HEK293 (cell line): ENCODE data around the gene GREM2.

Source experiments
- KLF16 ChIP-seq: fragments of 450-650 bp; formaldehyde crosslinking; IDR thresholded peaks from 2 replicates; pipeline ENCODE4 v1.5.1; 2017; ENCODE audit warnings: missing biosample characterization, missing genetic modification characterization
- PRDM1 ChIP-seq: fragments of 450-650 bp; formaldehyde crosslinking; IDR thresholded peaks from 2 replicates; pipeline ENCODE4; 2016; ENCODE audit warnings: missing biosample characterization, missing genetic modification characterization
- SP3 ChIP-seq: fragments of 450-650 bp; formaldehyde crosslinking; IDR thresholded peaks from 2 replicates; pipeline ENCODE4 v1.5.1; 2016; ENCODE audit warnings: missing biosample characterization, missing genetic modification characterization
- ZBTB8A ChIP-seq: fragments of 450-650 bp; formaldehyde crosslinking; IDR thresholded peaks from 2 replicates; pipeline ENCODE4 v1.5.1; 2016; ENCODE audit warnings: missing biosample characterization, missing genetic modification characterization
- ZIC2 ChIP-seq: fragments of 450-650 bp; formaldehyde crosslinking; IDR thresholded peaks from 2 replicates; pipeline ENCODE4 v1.5.1; 2016; ENCODE audit warnings: missing biosample characterization, missing genetic modification characterization
- ZNF138 ChIP-seq: fragments of 450-650 bp; formaldehyde crosslinking; IDR thresholded peaks from 2 replicates; pipeline ENCODE4 v1.5.1; 2016; ENCODE audit warnings: missing biosample characterization, missing genetic modification characterization, borderline replicate concordance
- ZNF302 ChIP-seq: fragments of 450-650 bp; formaldehyde crosslinking; IDR thresholded peaks from 2 replicates; pipeline ENCODE4 v1.5.1; 2016; ENCODE audit warnings: missing biosample characterization, missing genetic modification characterization, low read depth
- ZNF324 ChIP-seq: fragments of 450-650 bp; formaldehyde crosslinking; IDR thresholded peaks from 2 replicates; pipeline ENCODE4 v1.5.1; 2016; ENCODE audit warnings: missing biosample characterization, missing genetic modification characterization
- ZNF394 ChIP-seq: fragments of 450-650 bp; formaldehyde crosslinking; IDR thresholded peaks from 2 replicates; pipeline ENCODE4 v1.5.1; 2016; ENCODE audit warnings: missing biosample characterization, missing genetic modification characterization, mild to moderate bottlenecking, moderate library complexity, borderline replicate concordance
- ZNF544 ChIP-seq: fragments of 450-650 bp; formaldehyde crosslinking; IDR thresholded peaks from 2 replicates; pipeline ENCODE4 v1.5.0; 2017; ENCODE audit warnings: missing biosample characterization, missing genetic modification characterization
- ZNF629 ChIP-seq: fragments of 450-650 bp; formaldehyde crosslinking; IDR thresholded peaks from 2 replicates; pipeline ENCODE4 v1.5.1; 2017; ENCODE audit warnings: missing biosample characterization, missing genetic modification characterization
- ZSCAN23 ChIP-seq: fragments of 450-650 bp; formaldehyde crosslinking; IDR thresholded peaks from 2 replicates; pipeline ENCODE4 v1.5.1; 2016; ENCODE audit warnings: missing biosample characterization, missing genetic modification characterization
- TF ChIP-seq, protein P1 (sequence below): fragments of 450-650 bp; formaldehyde crosslinking; IDR thresholded peaks from 2 replicates; pipeline ENCODE4 v1.5.1; 2016; ENCODE audit warnings: missing biosample characterization, missing genetic modification characterization, borderline replicate concordance
- TF ChIP-seq, protein P2 (sequence below): fragments of 450-650 bp; formaldehyde crosslinking; IDR thresholded peaks from 2 replicates; pipeline ENCODE4 v1.5.1; 2016; ENCODE audit warnings: missing biosample characterization, missing genetic modification characterization, low read depth
- TF ChIP-seq, protein P3 (sequence below): fragments of 450-650 bp; formaldehyde crosslinking; IDR thresholded peaks from 2 replicates; pipeline ENCODE4 v1.5.1; 2016; ENCODE audit warnings: missing biosample characterization, missing genetic modification characterization
- TF ChIP-seq, protein P4 (sequence below): fragments of 450-650 bp; formaldehyde crosslinking; IDR thresholded peaks from 2 replicates; pipeline ENCODE4 v1.5.1; 2016; ENCODE audit warnings: missing biosample characterization, missing genetic modification characterization
- TF ChIP-seq, protein P5 (sequence below): fragments of 450-650 bp; formaldehyde crosslinking; IDR thresholded peaks from 2 replicates; pipeline ENCODE4 v1.5.1; 2016; ENCODE audit warnings: missing biosample characterization, missing genetic modification characterization
- TF ChIP-seq, protein P6 (sequence below): fragments of 450-650 bp; formaldehyde crosslinking; IDR thresholded peaks from 2 replicates; pipeline ENCODE4 v1.5.1; 2016; ENCODE audit warnings: missing biosample characterization, missing genetic modification characterization
- TF ChIP-seq, protein P7 (sequence below): fragments of 450-650 bp; formaldehyde crosslinking; IDR thresholded peaks from 2 replicates; pipeline ENCODE4 v1.5.1; 2016; ENCODE audit warnings: missing biosample characterization, missing genetic modification characterization
- TF ChIP-seq, protein P8 (sequence below): fragments of 450-650 bp; formaldehyde crosslinking; IDR thresholded peaks from 2 replicates; pipeline ENCODE4 v1.5.1; 2016; ENCODE audit warnings: missing biosample characterization, missing genetic modification characterization
- TF ChIP-seq, protein P9 (sequence below): fragments of 450-650 bp; formaldehyde crosslinking; IDR thresholded peaks from 2 replicates; pipeline ENCODE4 v1.5.1; 2016; ENCODE audit warnings: missing biosample characterization, missing genetic modification characterization
- TF ChIP-seq, protein P10 (sequence below): fragments of 450-650 bp; formaldehyde crosslinking; IDR thresholded peaks from 2 replicates; pipeline ENCODE4 v1.5.1; 2016; ENCODE audit warnings: missing biosample characterization, missing genetic modification characterization, low read depth

The GREM2 gene

DNA sequence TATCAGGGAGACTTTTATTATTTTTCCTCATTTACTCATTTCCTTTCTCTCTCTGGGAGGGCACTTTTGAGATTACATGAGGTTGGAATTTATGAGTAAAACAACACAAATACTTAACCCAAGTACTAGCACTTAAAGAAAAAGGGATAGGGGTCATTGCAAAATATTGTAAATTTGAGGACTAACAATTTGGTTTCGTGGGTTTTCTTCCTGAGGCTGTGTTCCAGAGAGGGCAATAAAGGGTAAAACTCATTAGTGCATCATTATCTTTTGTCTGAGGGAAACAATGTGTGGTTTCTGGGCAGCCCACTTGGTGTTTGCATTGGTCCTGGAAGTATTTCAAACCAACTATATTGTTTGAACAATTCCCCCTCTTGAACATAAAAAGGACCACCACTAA is 96.5 kb downstream of the GREM2 start (continued):
- TF ChIP-seq, protein P1, sequence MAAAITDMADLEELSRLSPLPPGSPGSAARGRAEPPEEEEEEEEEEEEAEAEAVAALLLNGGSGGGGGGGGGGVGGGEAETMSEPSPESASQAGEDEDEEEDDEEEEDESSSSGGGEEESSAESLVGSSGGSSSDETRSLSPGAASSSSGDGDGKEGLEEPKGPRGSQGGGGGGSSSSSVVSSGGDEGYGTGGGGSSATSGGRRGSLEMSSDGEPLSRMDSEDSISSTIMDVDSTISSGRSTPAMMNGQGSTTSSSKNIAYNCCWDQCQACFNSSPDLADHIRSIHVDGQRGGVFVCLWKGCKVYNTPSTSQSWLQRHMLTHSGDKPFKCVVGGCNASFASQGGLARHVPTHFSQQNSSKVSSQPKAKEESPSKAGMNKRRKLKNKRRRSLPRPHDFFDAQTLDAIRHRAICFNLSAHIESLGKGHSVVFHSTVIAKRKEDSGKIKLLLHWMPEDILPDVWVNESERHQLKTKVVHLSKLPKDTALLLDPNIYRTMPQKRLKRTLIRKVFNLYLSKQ (tag by site-specific recombination): no peak
- TF ChIP-seq ZNF138 (no peak), ZNF394 (no peak), PRDM1 (no peak), SP3 (tag by site-specific recombination) (no peak), ZIC2 (tag by site-specific recombination) (no peak), ZNF629 (tag by site-specific recombination) (no peak), ZNF302 (no peak), KLF16 (tag by site-specific recombination) (0 out of 2 replicates have a peak, but pooled peaks have one; percentile 41), ZSCAN23 (tag by site-specific recombination) (no peak), ZBTB8A (peak; percentile 67; the same call in 1 of the 2 replicates), ZNF544 (no peak), ZNF324 (tag by site-specific recombination) (no peak)
- TF ChIP-seq, protein P2, sequence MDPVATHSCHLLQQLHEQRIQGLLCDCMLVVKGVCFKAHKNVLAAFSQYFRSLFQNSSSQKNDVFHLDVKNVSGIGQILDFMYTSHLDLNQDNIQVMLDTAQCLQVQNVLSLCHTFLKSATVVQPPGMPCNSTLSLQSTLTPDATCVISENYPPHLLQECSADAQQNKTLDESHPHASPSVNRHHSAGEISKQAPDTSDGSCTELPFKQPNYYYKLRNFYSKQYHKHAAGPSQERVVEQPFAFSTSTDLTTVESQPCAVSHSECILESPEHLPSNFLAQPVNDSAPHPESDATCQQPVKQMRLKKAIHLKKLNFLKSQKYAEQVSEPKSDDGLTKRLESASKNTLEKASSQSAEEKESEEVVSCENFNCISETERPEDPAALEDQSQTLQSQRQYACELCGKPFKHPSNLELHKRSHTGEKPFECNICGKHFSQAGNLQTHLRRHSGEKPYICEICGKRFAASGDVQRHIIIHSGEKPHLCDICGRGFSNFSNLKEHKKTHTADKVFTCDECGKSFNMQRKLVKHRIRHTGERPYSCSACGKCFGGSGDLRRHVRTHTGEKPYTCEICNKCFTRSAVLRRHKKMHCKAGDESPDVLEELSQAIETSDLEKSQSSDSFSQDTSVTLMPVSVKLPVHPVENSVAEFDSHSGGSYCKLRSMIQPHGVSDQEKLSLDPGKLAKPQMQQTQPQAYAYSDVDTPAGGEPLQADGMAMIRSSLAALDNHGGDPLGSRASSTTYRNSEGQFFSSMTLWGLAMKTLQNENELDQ: 0 out of 2 replicates have a peak, but pooled peaks have one; percentile 57
- TF ChIP-seq, protein P3, sequence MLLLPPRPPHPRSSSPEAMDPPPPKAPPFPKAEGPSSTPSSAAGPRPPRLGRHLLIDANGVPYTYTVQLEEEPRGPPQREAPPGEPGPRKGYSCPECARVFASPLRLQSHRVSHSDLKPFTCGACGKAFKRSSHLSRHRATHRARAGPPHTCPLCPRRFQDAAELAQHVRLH (tag by site-specific recombination): peak; percentile 63; the same call in 1 of the 2 replicates
- TF ChIP-seq, protein P4, sequence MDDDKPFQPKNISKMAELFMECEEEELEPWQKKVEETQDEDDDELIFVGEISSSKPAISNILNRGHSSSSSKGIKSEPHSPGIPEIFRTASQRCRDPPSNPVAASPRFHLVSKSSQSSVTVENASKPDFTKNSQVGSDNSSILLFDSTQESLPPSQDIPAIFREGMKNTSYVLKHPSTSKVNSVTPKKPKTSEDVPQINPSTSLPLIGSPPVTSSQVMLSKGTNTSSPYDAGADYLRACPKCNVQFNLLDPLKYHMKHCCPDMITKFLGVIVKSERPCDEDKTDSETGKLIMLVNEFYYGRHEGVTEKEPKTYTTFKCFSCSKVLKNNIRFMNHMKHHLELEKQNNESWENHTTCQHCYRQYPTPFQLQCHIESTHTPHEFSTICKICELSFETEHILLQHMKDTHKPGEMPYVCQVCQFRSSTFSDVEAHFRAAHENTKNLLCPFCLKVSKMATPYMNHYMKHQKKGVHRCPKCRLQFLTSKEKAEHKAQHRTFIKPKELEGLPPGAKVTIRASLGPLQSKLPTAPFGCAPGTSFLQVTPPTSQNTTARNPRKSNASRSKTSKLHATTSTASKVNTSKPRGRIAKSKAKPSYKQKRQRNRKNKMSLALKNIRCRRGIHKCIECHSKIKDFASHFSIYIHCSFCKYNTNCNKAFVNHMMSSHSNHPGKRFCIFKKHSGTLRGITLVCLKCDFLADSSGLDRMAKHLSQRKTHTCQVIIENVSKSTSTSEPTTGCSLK: no peak
- TF ChIP-seq, protein P5, sequence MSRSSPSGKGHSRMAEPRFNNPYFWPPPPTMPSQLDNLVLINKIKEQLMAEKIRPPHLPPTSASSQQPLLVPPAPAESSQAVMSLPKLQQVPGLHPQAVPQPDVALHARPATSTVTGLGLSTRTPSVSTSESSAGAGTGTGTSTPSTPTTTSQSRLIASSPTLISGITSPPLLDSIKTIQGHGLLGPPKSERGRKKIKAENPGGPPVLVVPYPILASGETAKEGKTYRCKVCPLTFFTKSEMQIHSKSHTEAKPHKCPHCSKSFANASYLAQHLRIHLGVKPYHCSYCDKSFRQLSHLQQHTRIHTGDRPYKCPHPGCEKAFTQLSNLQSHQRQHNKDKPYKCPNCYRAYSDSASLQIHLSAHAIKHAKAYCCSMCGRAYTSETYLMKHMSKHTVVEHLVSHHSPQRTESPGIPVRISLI: no peak
- TF ChIP-seq, protein P6, sequence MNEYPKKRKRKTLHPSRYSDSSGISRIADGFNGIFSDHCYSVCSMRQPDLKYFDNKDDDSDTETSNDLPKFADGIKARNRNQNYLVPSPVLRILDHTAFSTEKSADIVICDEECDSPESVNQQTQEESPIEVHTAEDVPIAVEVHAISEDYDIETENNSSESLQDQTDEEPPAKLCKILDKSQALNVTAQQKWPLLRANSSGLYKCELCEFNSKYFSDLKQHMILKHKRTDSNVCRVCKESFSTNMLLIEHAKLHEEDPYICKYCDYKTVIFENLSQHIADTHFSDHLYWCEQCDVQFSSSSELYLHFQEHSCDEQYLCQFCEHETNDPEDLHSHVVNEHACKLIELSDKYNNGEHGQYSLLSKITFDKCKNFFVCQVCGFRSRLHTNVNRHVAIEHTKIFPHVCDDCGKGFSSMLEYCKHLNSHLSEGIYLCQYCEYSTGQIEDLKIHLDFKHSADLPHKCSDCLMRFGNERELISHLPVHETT (tag by site-specific recombination): 0 out of 2 replicates have a peak, but pooled peaks have one; percentile 30
- TF ChIP-seq, protein P7, sequence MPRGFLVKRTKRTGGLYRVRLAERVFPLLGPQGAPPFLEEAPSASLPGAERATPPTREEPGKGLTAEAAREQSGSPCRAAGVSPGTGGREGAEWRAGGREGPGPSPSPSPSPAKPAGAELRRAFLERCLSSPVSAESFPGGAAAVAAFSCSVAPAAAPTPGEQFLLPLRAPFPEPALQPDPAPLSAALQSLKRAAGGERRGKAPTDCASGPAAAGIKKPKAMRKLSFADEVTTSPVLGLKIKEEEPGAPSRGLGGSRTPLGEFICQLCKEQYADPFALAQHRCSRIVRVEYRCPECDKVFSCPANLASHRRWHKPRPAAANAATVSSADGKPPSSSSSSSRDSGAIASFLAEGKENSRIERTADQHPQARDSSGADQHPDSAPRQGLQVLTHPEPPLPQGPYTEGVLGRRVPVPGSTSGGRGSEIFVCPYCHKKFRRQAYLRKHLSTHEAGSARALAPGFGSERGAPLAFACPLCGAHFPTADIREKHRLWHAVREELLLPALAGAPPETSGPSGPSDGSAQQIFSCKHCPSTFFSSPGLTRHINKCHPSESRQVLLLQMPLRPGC (tag by site-specific recombination): no peak
- TF ChIP-seq, protein P8, sequence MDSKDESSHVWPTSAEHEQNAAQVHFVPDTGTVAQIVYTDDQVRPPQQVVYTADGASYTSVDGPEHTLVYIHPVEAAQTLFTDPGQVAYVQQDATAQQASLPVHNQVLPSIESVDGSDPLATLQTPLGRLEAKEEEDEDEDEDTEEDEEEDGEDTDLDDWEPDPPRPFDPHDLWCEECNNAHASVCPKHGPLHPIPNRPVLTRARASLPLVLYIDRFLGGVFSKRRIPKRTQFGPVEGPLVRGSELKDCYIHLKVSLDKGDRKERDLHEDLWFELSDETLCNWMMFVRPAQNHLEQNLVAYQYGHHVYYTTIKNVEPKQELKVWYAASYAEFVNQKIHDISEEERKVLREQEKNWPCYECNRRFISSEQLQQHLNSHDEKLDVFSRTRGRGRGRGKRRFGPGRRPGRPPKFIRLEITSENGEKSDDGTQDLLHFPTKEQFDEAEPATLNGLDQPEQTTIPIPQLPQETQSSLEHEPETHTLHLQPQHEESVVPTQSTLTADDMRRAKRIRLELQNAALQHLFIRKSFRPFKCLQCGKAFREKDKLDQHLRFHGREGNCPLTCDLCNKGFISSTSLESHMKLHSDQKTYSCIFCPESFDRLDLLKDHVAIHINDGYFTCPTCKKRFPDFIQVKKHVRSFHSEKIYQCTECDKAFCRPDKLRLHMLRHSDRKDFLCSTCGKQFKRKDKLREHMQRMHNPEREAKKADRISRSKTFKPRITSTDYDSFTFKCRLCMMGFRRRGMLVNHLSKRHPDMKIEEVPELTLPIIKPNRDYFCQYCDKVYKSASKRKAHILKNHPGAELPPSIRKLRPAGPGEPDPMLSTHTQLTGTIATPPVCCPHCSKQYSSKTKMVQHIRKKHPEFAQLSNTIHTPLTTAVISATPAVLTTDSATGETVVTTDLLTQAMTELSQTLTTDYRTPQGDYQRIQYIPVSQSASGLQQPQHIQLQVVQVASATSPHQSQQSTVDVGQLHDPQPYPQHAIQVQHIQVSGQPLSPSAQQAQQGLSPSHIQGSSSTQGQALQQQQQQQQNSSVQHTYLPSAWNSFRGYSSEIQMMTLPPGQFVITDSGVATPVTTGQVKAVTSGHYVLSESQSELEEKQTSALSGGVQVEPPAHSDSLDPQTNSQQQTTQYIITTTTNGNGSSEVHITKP (tag by site-specific recombination): no peak
- TF ChIP-seq, protein P9, sequence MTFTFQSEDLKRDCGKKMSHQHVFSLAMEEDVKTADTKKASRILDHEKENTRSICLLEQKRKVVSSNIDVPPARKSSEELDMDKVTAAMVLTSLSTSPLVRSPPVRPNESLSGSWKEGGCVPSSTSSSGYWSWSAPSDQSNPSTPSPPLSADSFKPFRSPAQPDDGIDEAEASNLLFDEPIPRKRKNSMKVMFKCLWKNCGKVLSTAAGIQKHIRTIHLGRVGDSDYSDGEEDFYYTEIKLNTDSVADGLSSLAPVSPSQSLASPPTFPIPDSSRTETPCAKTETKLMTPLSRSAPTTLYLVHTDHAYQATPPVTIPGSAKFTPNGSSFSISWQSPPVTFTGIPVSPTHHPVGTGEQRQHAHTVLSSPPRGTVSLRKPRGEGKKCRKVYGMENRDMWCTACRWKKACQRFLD (tag by site-specific recombination): no peak
- TF ChIP-seq, protein P10, sequence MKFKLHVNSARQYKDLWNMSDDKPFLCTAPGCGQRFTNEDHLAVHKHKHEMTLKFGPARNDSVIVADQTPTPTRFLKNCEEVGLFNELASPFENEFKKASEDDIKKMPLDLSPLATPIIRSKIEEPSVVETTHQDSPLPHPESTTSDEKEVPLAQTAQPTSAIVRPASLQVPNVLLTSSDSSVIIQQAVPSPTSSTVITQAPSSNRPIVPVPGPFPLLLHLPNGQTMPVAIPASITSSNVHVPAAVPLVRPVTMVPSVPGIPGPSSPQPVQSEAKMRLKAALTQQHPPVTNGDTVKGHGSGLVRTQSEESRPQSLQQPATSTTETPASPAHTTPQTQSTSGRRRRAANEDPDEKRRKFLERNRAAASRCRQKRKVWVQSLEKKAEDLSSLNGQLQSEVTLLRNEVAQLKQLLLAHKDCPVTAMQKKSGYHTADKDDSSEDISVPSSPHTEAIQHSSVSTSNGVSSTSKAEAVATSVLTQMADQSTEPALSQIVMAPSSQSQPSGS (tag by site-specific recombination): peak; percentile 23; the same call in 1 of the 2 replicates
